A549 (cell line): Measurements from ENCODE around the gene KCNA10. TPM values are rescaled to one million over a fixed set of nuclear protein-coding genes. Genes with fewer than 3 reads are reported as not detected.

Source experiments
- ATAC-seq, 2 experiments: fragments of 200-7000 bp in 1 of 2; fragments of >200 bp in 1 of 2; cut with Nextera tagmentation in 1 of 2; cut with Tn5 transposase in 1 of 2; 3 replicates each; pipeline versions ENCODE4 v1.8.0 to v1.9.1; 2018 to 2020; ENCODE audit warnings: mild to moderate bottlenecking in 1 of 2, moderate library complexity in 1 of 2
- CTCF ChIA-PET: fragments of 300-600 bp; sonication (Branson Sonifier 250); formaldehyde crosslinking; extraction: SDS; loops from one replicate; lab custom pipeline; 2021; ENCODE audit warnings: antibody characterized with exemption, inconsistent platforms; lab: Yijun Ruan, JAX
- POLR2A ChIA-PET: fragments of 350-600 bp; formaldehyde crosslinking; extraction: SDS; loops from one replicate; lab custom pipeline; 2021; ENCODE audit warnings: antibody characterized with exemption, inconsistent platforms; lab: Yijun Ruan, JAX
- DNase-seq, 2 experiments: peaks; one replicate each; pipeline versions ENCODE4 v3.0.0 to v3.0.0-alpha.2; 2011 to 2016; ENCODE audit warnings: low read depth in 1 of 2, low spot score in 1 of 2
- FAIRE-seq: peaks from 2 replicates; lab custom pipeline; 2011; peaks lifted over from hg19 to GRCh38; lab: Jason Lieb, UNC
- H3K27ac ChIP-seq, 2 experiments: fragments of >200 bp; sonication (Bioruptor Twin); formaldehyde crosslinking; 3 replicates each; pipeline ENCODE4 v1.5.1; 2016 to 2017
- H3K4me1 ChIP-seq: fragments of >200 bp; sonication (Bioruptor Twin); formaldehyde crosslinking; 3 replicates; pipeline ENCODE4 v1.6.1; 2016
- H3K4me2 ChIP-seq: fragments of >200 bp; sonication (Bioruptor Twin); formaldehyde crosslinking; 3 replicates; pipeline ENCODE4 v1.6.1; 2016
- H3K4me3 ChIP-seq: fragments of >200 bp; sonication (Bioruptor Twin); formaldehyde crosslinking; 3 replicates; pipeline ENCODE4 v1.5.1; 2016
- H3K9me3 ChIP-seq: fragments of >200 bp; sonication (Bioruptor Twin); formaldehyde crosslinking; 3 replicates; pipeline ENCODE4 v1.6.1; 2016
- CBX8 ChIP-seq: fragments of 200-600 bp; sonication (generic); IDR thresholded peaks from 2 replicates; pipeline ENCODE4 v1.6.1; 2016
- EHMT2 ChIP-seq: fragments of 200-600 bp; sonication (generic); IDR thresholded peaks from 2 replicates; pipeline ENCODE4 v1.6.1; 2016; ENCODE audit warnings: antibody characterized with exemption, low read depth, mild to moderate bottlenecking, moderate library complexity
- EP300 ChIP-seq, 2 experiments: fragments of >200 bp; sonication (Bioruptor Twin); formaldehyde crosslinking; IDR thresholded peaks; 2 replicates in 1 of 2; 3 replicates in 1 of 2; pipeline ENCODE4 v1.6.1; 2016 to 2017
- FOSB ChIP-seq: fragments of 250-450 bp; sonication (Bioruptor Pico); IDR thresholded peaks from 2 replicates; pipeline ENCODE4 v1.5.0; 2020; ENCODE audit warnings: mild to moderate bottlenecking, moderate library complexity
- GATA3 ChIP-seq: IDR thresholded peaks from 2 replicates; pipeline ENCODE4 v1.6.1; 2012; ENCODE audit warnings: borderline replicate concordance
- HEYL ChIP-seq: fragments of 250-450 bp; sonication (Bioruptor Pico); IDR thresholded peaks from 2 replicates; pipeline ENCODE4 v1.8.0; 2021; ENCODE audit warnings: mild to moderate bottlenecking, moderate library complexity
- HOXB13 ChIP-seq: fragments of 250-450 bp; sonication (Bioruptor Pico); IDR thresholded peaks from 2 replicates; pipeline ENCODE4 v1.5.0; 2020; ENCODE audit warnings: low read depth, mild to moderate bottlenecking, moderate library complexity
- JUN ChIP-seq, 2 experiments: fragments of >200 bp; sonication (Bioruptor Twin); formaldehyde crosslinking; IDR thresholded peaks; 2 replicates in 1 of 2; 3 replicates in 1 of 2; pipeline ENCODE4 v1.6.1; 2016 to 2017
- KDM5A ChIP-seq: fragments of 200-600 bp; sonication (generic); IDR thresholded peaks from 2 replicates; pipeline ENCODE4 v1.6.1; 2016; ENCODE audit warnings: antibody characterized with exemption, mild to moderate bottlenecking
- NFE2L2 ChIP-seq: fragments of 150-350 bp; conservative IDR thresholded peaks from 2 replicates; pipeline ENCODE4 v1.6.1; 2014; ENCODE audit warnings: low read length
- NPAS2 ChIP-seq: fragments of 250-450 bp; sonication (Bioruptor Pico); IDR thresholded peaks from 2 replicates; pipeline ENCODE4 v1.8.0; 2022; ENCODE audit warnings: mild to moderate bottlenecking, moderate library complexity, borderline replicate concordance
- POLR2A ChIP-seq: IDR thresholded peaks from 2 replicates; pipeline ENCODE4 v1.6.1; 2012; ENCODE audit warnings: mild to moderate bottlenecking, low read length
- RAD21 ChIP-seq, 2 experiments: fragments of >200 bp in 1 of 2; sonication (Bioruptor Twin) in 1 of 2; formaldehyde crosslinking in 1 of 2; IDR thresholded peaks in 1 of 2; conservative IDR thresholded peaks in 1 of 2; 2 replicates in 1 of 2; 3 replicates in 1 of 2; pipeline ENCODE4 v1.6.1; 2012 to 2018; ENCODE audit warnings: inconsistent platforms in 1 of 2
- RARB ChIP-seq: fragments of 250-450 bp; sonication (Bioruptor Pico); IDR thresholded peaks from 2 replicates; pipeline ENCODE4 v1.8.0; 2021; ENCODE audit warnings: mild to moderate bottlenecking, moderate library complexity
- SMC3 ChIP-seq: fragments of >200 bp; sonication (Bioruptor Twin); formaldehyde crosslinking; IDR thresholded peaks from 3 replicates; pipeline ENCODE4 v1.6.1; 2018; ENCODE audit warnings: inconsistent platforms
- ZC3H11A ChIP-seq: fragments of 450-650 bp; IDR thresholded peaks from 2 replicates; pipeline ENCODE4 v1.6.1; 2014; ENCODE audit warnings: antibody characterized with exemption, mild to moderate bottlenecking
- ZFP36 ChIP-seq: fragments of 450-650 bp; IDR thresholded peaks from 2 replicates; pipeline ENCODE4 v1.6.1; 2014; ENCODE audit warnings: borderline replicate concordance; ENCODE audit not compliant: partially characterized antibody
- ZNF302 ChIP-seq: fragments of 250-450 bp; sonication (Bioruptor Pico); IDR thresholded peaks from 2 replicates; pipeline ENCODE4 v1.9.0; 2021; ENCODE audit warnings: inconsistent platforms, mild to moderate bottlenecking, moderate library complexity
- WGBS: methylation state at CpG from one replicate; pipeline ENCODE4 v1.1.6; 2017; ENCODE audit errors: missing lambda C conversion rate; 5-methylcytosine and 5-hydroxymethylcytosine counted together
- polyA plus RNA-seq, 4 experiments: library from polyadenylated mRNA; depleted of rRNA in 3 of 4; stranded (reverse); fragments of >200 nt; fragmentation: RNase III in 1 of 4; extraction: RNeasy Plus Mini Kit Qiagen cat#74134 plus additional on column Dnase treatment in 1 of 4; gene quantifications; 2 replicates in 3 of 4; 3 replicates in 1 of 4; pipeline ENCODE4 v1.2.3, GENCODE V29; 2011 to 2017
- TF ChIP-seq, protein P1 (sequence below): IDR thresholded peaks from 2 replicates; pipeline ENCODE4 v1.6.1; 2012
- TF ChIP-seq, protein P2 (sequence below): fragments of >200 bp; sonication (Bioruptor Twin); formaldehyde crosslinking; IDR thresholded peaks from 2 replicates; pipeline ENCODE4 v1.6.1; 2016
- TF ChIP-seq, protein P3 (sequence below): fragments of 200-600 bp; sonication (generic); IDR thresholded peaks from 2 replicates; pipeline ENCODE4 v1.6.1; 2016; ENCODE audit warnings: antibody characterized with exemption, mild to moderate bottlenecking, moderate library complexity
- TF ChIP-seq, protein P4 (sequence below): fragments of 250-450 bp; sonication (Bioruptor Pico); IDR thresholded peaks from 2 replicates; pipeline ENCODE4 v1.5.0; 2021; ENCODE audit warnings: mild to moderate bottlenecking, moderate library complexity, borderline replicate concordance

The KCNA10 gene
- polyA plus RNA-seq, 2 of the 4 experiments (the other 2 are of a cell fraction): not detected

DNA sequence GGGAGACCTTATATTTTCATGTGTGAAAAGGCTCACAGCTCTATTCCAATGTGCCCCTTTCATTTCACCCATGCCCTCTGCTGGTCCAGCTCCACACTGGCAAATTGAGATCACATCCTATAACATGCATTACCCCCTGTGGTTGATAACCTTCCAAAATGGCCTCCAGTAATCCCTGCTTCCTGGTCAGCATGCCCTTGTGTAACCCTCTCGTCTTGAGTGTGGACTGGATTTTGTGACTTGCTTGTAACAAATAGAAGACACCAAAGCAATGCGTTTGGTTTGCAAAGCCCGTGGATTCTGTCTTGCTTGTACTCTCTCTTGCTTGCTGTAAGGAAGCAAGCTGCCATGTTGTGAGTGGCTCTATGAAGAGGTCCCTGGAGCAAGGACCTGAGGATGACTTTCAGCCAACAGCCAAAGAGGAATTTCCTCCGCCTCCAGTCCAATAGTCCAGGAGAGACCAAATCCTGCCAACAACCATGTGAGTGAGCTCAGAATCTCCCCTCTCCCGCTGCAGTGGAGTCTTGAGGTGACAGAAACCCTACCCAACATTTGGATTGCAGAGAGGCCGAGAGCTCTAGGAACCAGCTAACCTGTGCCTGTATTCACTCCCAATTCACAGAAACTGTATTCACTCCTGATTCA is 17.4 kb downstream of the KCNA10 start:
- DNase-seq (no peak), ATAC-seq (no peak), FAIRE-seq (no peak)
- TF ChIP-seq GATA3 (no peak), NFE2L2 (no peak), ZNF302 (CRISPR knock-in tag) (no peak), RARB (CRISPR knock-in tag) (no peak), FOSB (CRISPR knock-in tag) (no peak), KDM5A (no peak), HOXB13 (CRISPR knock-in tag) (no peak), RAD21 (conservative IDR thresholded peaks at IDR 0.05 in 1 of 2, IDR thresholded peaks at IDR 0.05 in 1 of 2) (no peak), ZFP36 (no peak), NPAS2 (CRISPR knock-in tag) (no peak), POLR2A (no peak), HEYL (CRISPR knock-in tag) (no peak), EHMT2 (no peak)
- TF ChIP-seq, protein P1, sequence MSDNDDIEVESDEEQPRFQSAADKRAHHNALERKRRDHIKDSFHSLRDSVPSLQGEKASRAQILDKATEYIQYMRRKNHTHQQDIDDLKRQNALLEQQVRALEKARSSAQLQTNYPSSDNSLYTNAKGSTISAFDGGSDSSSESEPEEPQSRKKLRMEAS: no peak
- TF ChIP-seq, protein P2, sequence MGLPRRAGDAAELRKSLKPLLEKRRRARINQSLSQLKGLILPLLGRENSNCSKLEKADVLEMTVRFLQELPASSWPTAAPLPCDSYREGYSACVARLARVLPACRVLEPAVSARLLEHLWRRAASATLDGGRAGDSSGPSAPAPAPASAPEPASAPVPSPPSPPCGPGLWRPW: no peak
- ChIA-PET POLR2A (no interaction called here), CTCF (interaction anchor here (0.5 to 2.0 kb wide), 9 partner anchors 22 to 298 kb away, joined by 3 to 6 read pairs (median 4); no protein-coding TSS in a partner anchor)
- H3K4me1 ChIP-seq: no peaks in the 10 kb centered on the region
- no peaks in the 10 kb centered on the region for H3K9me3 ChIP-seq
- no peak overlapping the region for H3K4me3 ChIP-seq
- whole genome bisulfite sequencing: 43% methylated on average over 6 of the region's 6 CpGs
- H3K27ac ChIP-seq: no peak overlapping the region
- no peak overlapping the region for H3K4me2 ChIP-seq

DNA sequence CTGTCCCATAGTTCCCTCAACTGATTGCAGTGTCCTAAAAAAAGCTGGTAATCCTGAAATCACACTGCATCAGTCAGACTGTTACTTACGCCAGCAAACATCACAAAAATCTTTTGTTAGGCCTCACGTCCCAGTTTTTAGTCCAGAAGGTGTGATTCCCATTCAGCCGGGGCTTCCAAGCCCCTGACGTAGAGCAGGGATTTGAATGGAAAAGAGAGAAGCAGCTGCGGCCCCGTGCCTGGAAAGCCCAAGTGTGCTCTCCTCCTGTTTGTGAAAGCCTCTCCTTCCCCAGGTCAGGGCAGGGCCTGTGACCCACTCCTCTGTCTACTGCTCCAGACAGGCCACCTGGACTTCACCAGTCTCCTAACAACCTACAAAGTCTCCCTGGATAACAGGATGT is 20.7 kb downstream of the KCNA10 start:
- DNase-seq: no peak
- Histone ChIP-seq H3K4me3 (no peak overlapping the region), H3K4me1 (no peaks in the 10 kb centered on the region), H3K27ac (no peak overlapping the region), H3K9me3 (no peaks in the 10 kb centered on the region)
- FAIRE-seq: no peak
- POLR2A ChIA-PET: no interaction called here
- CTCF ChIA-PET: interaction anchor here (0.6 to 11.6 kb wide), 9 partner anchors 12 to 346 kb away, joined by 3 to 256 read pairs (median 27); partner anchors contain the start of gene KCNC4
- ATAC-seq: no peak
- no peak for TF ChIP-seq RAD21 (conservative IDR thresholded peaks at IDR 0.05 in 1 of 2, IDR thresholded peaks at IDR 0.05 in 1 of 2)
- TF ChIP-seq JUN (IDR thresholded peaks at IDR 0.05): no peak
- TF ChIP-seq RARB (CRISPR knock-in tag): no peak
- no peak for TF ChIP-seq SMC3
- no peak for TF ChIP-seq CBX8
- TF ChIP-seq EP300 (IDR thresholded peaks at IDR 0.05): no peak
- no peak for TF ChIP-seq NFE2L2
- TF ChIP-seq, protein P3, sequence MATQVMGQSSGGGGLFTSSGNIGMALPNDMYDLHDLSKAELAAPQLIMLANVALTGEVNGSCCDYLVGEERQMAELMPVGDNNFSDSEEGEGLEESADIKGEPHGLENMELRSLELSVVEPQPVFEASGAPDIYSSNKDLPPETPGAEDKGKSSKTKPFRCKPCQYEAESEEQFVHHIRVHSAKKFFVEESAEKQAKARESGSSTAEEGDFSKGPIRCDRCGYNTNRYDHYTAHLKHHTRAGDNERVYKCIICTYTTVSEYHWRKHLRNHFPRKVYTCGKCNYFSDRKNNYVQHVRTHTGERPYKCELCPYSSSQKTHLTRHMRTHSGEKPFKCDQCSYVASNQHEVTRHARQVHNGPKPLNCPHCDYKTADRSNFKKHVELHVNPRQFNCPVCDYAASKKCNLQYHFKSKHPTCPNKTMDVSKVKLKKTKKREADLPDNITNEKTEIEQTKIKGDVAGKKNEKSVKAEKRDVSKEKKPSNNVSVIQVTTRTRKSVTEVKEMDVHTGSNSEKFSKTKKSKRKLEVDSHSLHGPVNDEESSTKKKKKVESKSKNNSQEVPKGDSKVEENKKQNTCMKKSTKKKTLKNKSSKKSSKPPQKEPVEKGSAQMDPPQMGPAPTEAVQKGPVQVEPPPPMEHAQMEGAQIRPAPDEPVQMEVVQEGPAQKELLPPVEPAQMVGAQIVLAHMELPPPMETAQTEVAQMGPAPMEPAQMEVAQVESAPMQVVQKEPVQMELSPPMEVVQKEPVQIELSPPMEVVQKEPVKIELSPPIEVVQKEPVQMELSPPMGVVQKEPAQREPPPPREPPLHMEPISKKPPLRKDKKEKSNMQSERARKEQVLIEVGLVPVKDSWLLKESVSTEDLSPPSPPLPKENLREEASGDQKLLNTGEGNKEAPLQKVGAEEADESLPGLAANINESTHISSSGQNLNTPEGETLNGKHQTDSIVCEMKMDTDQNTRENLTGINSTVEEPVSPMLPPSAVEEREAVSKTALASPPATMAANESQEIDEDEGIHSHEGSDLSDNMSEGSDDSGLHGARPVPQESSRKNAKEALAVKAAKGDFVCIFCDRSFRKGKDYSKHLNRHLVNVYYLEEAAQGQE: no peak
- TF ChIP-seq, protein P4, sequence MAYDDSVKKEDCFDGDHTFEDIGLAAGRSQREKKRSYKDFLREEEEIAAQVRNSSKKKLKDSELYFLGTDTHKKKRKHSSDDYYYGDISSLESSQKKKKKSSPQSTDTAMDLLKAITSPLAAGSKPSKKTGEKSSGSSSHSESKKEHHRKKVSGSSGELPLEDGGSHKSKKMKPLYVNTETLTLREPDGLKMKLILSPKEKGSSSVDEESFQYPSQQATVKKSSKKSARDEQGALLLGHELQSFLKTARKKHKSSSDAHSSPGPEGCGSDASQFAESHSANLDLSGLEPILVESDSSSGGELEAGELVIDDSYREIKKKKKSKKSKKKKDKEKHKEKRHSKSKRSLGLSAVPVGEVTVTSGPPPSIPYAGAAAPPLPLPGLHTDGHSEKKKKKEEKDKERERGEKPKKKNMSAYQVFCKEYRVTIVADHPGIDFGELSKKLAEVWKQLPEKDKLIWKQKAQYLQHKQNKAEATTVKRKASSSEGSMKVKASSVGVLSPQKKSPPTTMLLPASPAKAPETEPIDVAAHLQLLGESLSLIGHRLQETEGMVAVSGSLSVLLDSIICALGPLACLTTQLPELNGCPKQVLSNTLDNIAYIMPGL (CRISPR knock-in tag): no peak
- no peak for TF ChIP-seq ZC3H11A
- TF ChIP-seq, all 56 proteins: peak for 0
- 46% methylated on average over 6 of the region's 6 CpGs for WGBS
- H3K4me2 ChIP-seq: no peak overlapping the region
